Measurements from ENCODE around the gene SNCAIP. TPM values are rescaled to one million over a fixed set of nuclear protein-coding genes. Genes with fewer than 3 reads are reported as not detected.

SNCAIP gene
- total and polyA plus RNA-seq, 12 donors, result 1.3 to 6.4 (median 2.7) TPM

GRCh38 chr5:122319897-122320296 lies 7.9 kb downstream of the SNCAIP start:
- Histone ChIP-seq H3K27me3 (peaks cover 10% of the 10 kb centered on the region), H3K27ac (no peak overlapping the region), H3K36me3 (replicated peaks in 1 of 2) (no peaks in the 10 kb centered on the region), H3K4me3 (no peak overlapping the region), H3K4me1 (replicated peaks in 1 of 2) (no peaks in the 10 kb centered on the region), H3K9me3 (replicated peaks in 1 of 3) (no peaks in the 10 kb centered on the region)
- DNase-seq, result no peak
- no peak for TF ChIP-seq CTCF (IDR thresholded peaks at IDR 0.05)
- TF ChIP-seq POLR2A (IDR thresholded peaks at IDR 0.05), result no peak
- WGBS, 4 donors, result 92 to 97% (median 95%) methylated on average over 2 of the region's 2 CpGs
- intact Hi-C loops (cut with DNase I), result no loop called here

GRCh38 chr5:122321921-122322320 lies 9.9 kb downstream of the SNCAIP start:
- WGBS, 4 donors, result 54 to 74% (median 69%) methylated on average over 2 of the region's 2 CpGs
- TF ChIP-seq POLR2A (IDR thresholded peaks at IDR 0.05), result no peak
- no peak for TF ChIP-seq CTCF (IDR thresholded peaks at IDR 0.05)
- intact Hi-C loops (cut with DNase I), result no loop called here

GRCh38 chr5:122322801-122323548 lies 10.9 kb downstream of the SNCAIP start:
- DNase-seq, result no peak
- no peak overlapping the region for H3K4me3 ChIP-seq
- 33 to 47% (median 40%) methylated on average over 7 of the region's 7 CpGs for WGBS, 4 donors
- H3K9me3 ChIP-seq (replicated peaks in 1 of 3), result no peaks in the 10 kb centered on the region
- H3K4me1 ChIP-seq (replicated peaks in 1 of 2), result no peaks in the 10 kb centered on the region
- H3K27ac ChIP-seq, result no peak overlapping the region
- H3K27me3 ChIP-seq, result no peaks in the 10 kb centered on the region
- H3K36me3 ChIP-seq (replicated peaks in 1 of 2), result no peaks in the 10 kb centered on the region
- TF ChIP-seq CTCF (IDR thresholded peaks at IDR 0.05) (no peak), POLR2A (IDR thresholded peaks at IDR 0.05) (no peak)
- intact Hi-C loops (cut with DNase I), result no loop called here

More at GRCh38 chr5:122321921-122322320, 9.9 kb downstream of the SNCAIP start:
- H3K4me3 ChIP-seq, result no peak overlapping the region
- no peaks in the 10 kb centered on the region for H3K27me3 ChIP-seq
- DNase-seq, result no peak
- H3K9me3 ChIP-seq (replicated peaks in 1 of 3), result no peaks in the 10 kb centered on the region
- H3K27ac ChIP-seq, result no peak overlapping the region
- H3K36me3 ChIP-seq (replicated peaks in 1 of 2), result no peaks in the 10 kb centered on the region
- no peaks in the 10 kb centered on the region for H3K4me1 ChIP-seq (replicated peaks in 1 of 2)

GRCh38 chr5:122323738-122324137 lies 11.7 kb downstream of the SNCAIP start:
- H3K9me3 ChIP-seq (replicated peaks in 1 of 3), result no peaks in the 10 kb centered on the region
- 80 to 84% (median 81%) methylated on average over 4 of the region's 4 CpGs for WGBS, 4 donors
- no peak for TF ChIP-seq POLR2A (IDR thresholded peaks at IDR 0.05)
- TF ChIP-seq CTCF (IDR thresholded peaks at IDR 0.05), result no peak

More at GRCh38 chr5:122323738-122324137, 11.7 kb downstream of the SNCAIP start:
- H3K27me3 ChIP-seq, result no peaks in the 10 kb centered on the region
- H3K36me3 ChIP-seq (replicated peaks in 1 of 2), result no peaks in the 10 kb centered on the region
- no peak overlapping the region for H3K4me3 ChIP-seq
- intact Hi-C loops (cut with DNase I), result no loop called here
- H3K4me1 ChIP-seq (replicated peaks in 1 of 2), result no peaks in the 10 kb centered on the region
- H3K27ac ChIP-seq, result no peak overlapping the region
- no peak for DNase-seq

Data from adrenal gland (tissue), 12 donors.